Ovary (tissue), 3 donors: ENCODE results near the gene PMIS2.

Experiments
- CTCF ChIP-seq, 3 donors: fragments of 450-650 bp in 2 of 3; fragments of 200-600 bp in 1 of 3; IDR thresholded peaks; one replicate each; pipeline versions ENCODE4 v1.5.1 to v1.8.0; 2016 to 2022; ENCODE audit warnings: antibody characterized with exemption in 3 of 3, mild to moderate bottlenecking in 1 of 3
- POLR2A ChIP-seq: fragments of 450-650 bp; IDR thresholded peaks from one replicate; pipeline ENCODE4 v1.6.1; 2017; ENCODE audit warnings: antibody characterized with exemption, mild to moderate bottlenecking, moderate library complexity
- donor health status: DM: no; HTN: no; CAD: no.

- TF ChIP-seq CTCF (IDR thresholded peaks at IDR 0.05) (no peak), POLR2A (no peak)
These were observed 22.3 kb downstream of the PMIS2 start for GRCh38 chr19:35608251-35608650.
